Activated T-cell treated with anti-CD3 and anti-CD28 coated beads for 4 hours (primary cell): ENCODE data around the gene GPAT2.
"Not testable (repeated sequence)": the region's sequence is repeated elsewhere in the genome, so short reads cannot be mapped to it uniquely, and the experiment has no call there.

ENCODE experiments used
- DNase-seq: peaks from one replicate; pipeline ENCODE4 v3.0.0-alpha.2; 2020

The GPAT2 gene

GRCh38 chr2:96022701-96023447 lies 11.8 kb downstream of the GPAT2 start:
- DNase-seq: peak; percentile 33

- DNase-seq: not testable (repeated sequence)
Measured at GRCh38 chr2:96022126-96022525, 12.6 kb downstream of the GPAT2 start.

GRCh38 chr2:96021142-96021541 lies 13.6 kb downstream of the GPAT2 start:
- DNase-seq: not testable (repeated sequence)

- DNase-seq: not testable (repeated sequence)
Measured at GRCh38 chr2:96019909-96020590, 14.7 kb downstream of the GPAT2 start.

GRCh38 chr2:96016321-96016720 lies 18.4 kb downstream of the GPAT2 start:
- not testable (repeated sequence) for DNase-seq

GRCh38 chr2:96012792-96013264 lies 21.9 kb downstream of the GPAT2 start:
- DNase-seq: not testable (repeated sequence)

GRCh38 chr2:96012086-96012791 lies 22.5 kb downstream of the GPAT2 start:
- not testable (repeated sequence) for DNase-seq

GRCh38 chr2:96011129-96011455 lies 23.6 kb downstream of the GPAT2 start:
- not testable (repeated sequence) for DNase-seq

GRCh38 chr2:96010320-96011128 lies 24.2 kb downstream of the GPAT2 start:
- DNase-seq: peak; percentile 96

- not testable (repeated sequence) for DNase-seq
Measured at GRCh38 chr2:96009833-96010232, 24.9 kb downstream of the GPAT2 start.

GRCh38 chr2:96008051-96008450 lies 26.7 kb downstream of the GPAT2 start:
- not testable (repeated sequence) for DNase-seq

- DNase-seq: not testable (repeated sequence)
Measured at GRCh38 chr2:96006248-96006647, 28.5 kb downstream of the GPAT2 start.

- DNase-seq: peak; percentile 40
Measured at GRCh38 chr2:95992520-95993272, 42.0 kb downstream of the GPAT2 start.

- not testable (repeated sequence) for DNase-seq
Measured at GRCh38 chr2:95992102-95992501, 42.6 kb downstream of the GPAT2 start.

GRCh38 chr2:95991351-95992094 lies 43.2 kb downstream of the GPAT2 start, which contains the start of gene ANKRD36C:
Gene ANKRD36C (minus strand): TSS chr2:95991824. CDS start chr2:95991708, 116 bp downstream.
- DNase-seq: not testable (repeated sequence)

- not testable (repeated sequence) for DNase-seq
Measured at GRCh38 chr2:95990884-95991283, 43.8 kb downstream of the GPAT2 start.
